ENCODE data around the gene DPEP3.
"Not testable (repeated sequence)": the region's sequence is repeated elsewhere in the genome, so short reads cannot be mapped to it uniquely, and the experiment has no call there.

Gene DPEP3

GRCh38 chr16:67943619-67944504, 36.4 kb downstream of the DPEP3 start, which contains the start of gene LCAT:
Gene LCAT (minus strand): TSS chr16:67944120. CDS start chr16:67944101, 19 bp downstream.
- DNase-seq (ENCODE audit: low read depth) = no peak

GRCh38 chr16:67943256-67943618, 37.1 kb downstream of the DPEP3 start:
- no peak for DNase-seq (ENCODE audit: low read depth)

- no peak for DNase-seq (ENCODE audit: low read depth)
Measured at GRCh38 chr16:67942510-67943255, 37.6 kb downstream of the DPEP3 start.

GRCh38 chr16:67942200-67942509, 38.1 kb downstream of the DPEP3 start:
- no peak for DNase-seq (ENCODE audit: low read depth)

- DNase-seq (ENCODE audit: low read depth) = no peak
Measured at GRCh38 chr16:67941469-67942199, 38.7 kb downstream of the DPEP3 start.

- DNase-seq (ENCODE audit: low read depth) = no peak
Measured at GRCh38 chr16:67940446-67941089, 39.7 kb downstream of the DPEP3 start.

GRCh38 chr16:67939507-67940445, 40.5 kb downstream of the DPEP3 start:
- peak; percentile 28 for DNase-seq (ENCODE audit: low read depth)

- DNase-seq (ENCODE audit: low read depth) = not testable (repeated sequence)
Measured at GRCh38 chr16:67937713-67938112, 42.6 kb downstream of the DPEP3 start.

- DNase-seq (ENCODE audit: low read depth) = peak; percentile 59
Measured at GRCh38 chr16:67936880-67937605, 43.3 kb downstream of the DPEP3 start.

- peak; percentile 37 for DNase-seq (ENCODE audit: low read depth)
Measured at GRCh38 chr16:67936124-67936879, 44.0 kb downstream of the DPEP3 start, which contains the start of gene PSMB10. Gene PSMB10 (minus strand): TSS chr16:67936850. CDS start chr16:67936749, 101 bp downstream.

GRCh38 chr16:67935402-67936123, 44.7 kb downstream of the DPEP3 start:
- peak; percentile 88 for DNase-seq (ENCODE audit: low read depth)

GRCh38 chr16:67935101-67935401, 45.2 kb downstream of the DPEP3 start:
- DNase-seq (ENCODE audit: low read depth) = no peak

- no peak for DNase-seq (ENCODE audit: low read depth)
Measured at GRCh38 chr16:67934306-67935100, 45.8 kb downstream of the DPEP3 start.

- DNase-seq (ENCODE audit: low read depth) = no peak
Measured at GRCh38 chr16:67933805-67934204, 46.5 kb downstream of the DPEP3 start.

GRCh38 chr16:67932462-67932840, 47.8 kb downstream of the DPEP3 start:
- no peak for DNase-seq (ENCODE audit: low read depth)

- no peak for DNase-seq (ENCODE audit: low read depth)
Measured at GRCh38 chr16:67931712-67932461, 48.4 kb downstream of the DPEP3 start, which contains the start of gene CTRL. Gene CTRL (minus strand): TSS chr16:67931862. CDS start chr16:67931852, 10 bp downstream.

GRCh38 chr16:67930678-67931211, 49.6 kb downstream of the DPEP3 start:
- DNase-seq (ENCODE audit: low read depth) = no peak

Measured in activated T-cell treated with anti-CD3 and anti-CD28 coated beads for 1 hour (primary cell).